Measurements from ENCODE around the gene ESPN. TPM values are rescaled to one million over a fixed set of nuclear protein-coding genes. Genes with fewer than 3 reads are reported as not detected.
"Not testable (repeated sequence)": the region's sequence is repeated elsewhere in the genome, so short reads cannot be mapped to it uniquely, and the experiment has no call there.

Gene ESPN
- total RNA-seq, 1 donor from 2014 or later, result 0.36 TPM

GRCh38 chr1:6450005-6450450, 25.5 kb downstream of the ESPN start:
- H3K4me1 Mint-ChIP-seq (ENCODE audit: unreplicated experiment), result peaks cover 5% of the 10 kb centered on the region
- no peak overlapping the region for H3K4me3 Mint-ChIP-seq (ENCODE audit: unreplicated experiment)
- H3K27ac Mint-ChIP-seq (ENCODE audit: unreplicated experiment), result no peak overlapping the region

GRCh38 chr1:6450486-6450885, 25.9 kb downstream of the ESPN start:
- not testable (repeated sequence) for H3K4me1 Mint-ChIP-seq (ENCODE audit: unreplicated experiment); H3K36me3 Mint-ChIP-seq (ENCODE audit: low read depth, unreplicated experiment); DNase-seq (ENCODE audit: low spot score); H3K4me3 Mint-ChIP-seq (ENCODE audit: unreplicated experiment); H3K27ac Mint-ChIP-seq (ENCODE audit: unreplicated experiment); H3K9me3 Mint-ChIP-seq (ENCODE audit: unreplicated experiment)
- H3K27me3 Mint-ChIP-seq (ENCODE audit: unreplicated experiment), result peaks cover 12% of the 10 kb centered on the region

More at GRCh38 chr1:6450005-6450450, 25.5 kb downstream of the ESPN start:
- no peak for TF ChIP-seq CTCF (IDR thresholded peaks at IDR 0.05; ENCODE audit: unreplicated experiment)
- Mint-ChIP-seq H3K36me3 (ENCODE audit: low read depth, unreplicated experiment) (peaks cover 4% of the 10 kb centered on the region), H3K9me3 (ENCODE audit: unreplicated experiment) (no peaks in the 10 kb centered on the region), H3K27me3 (ENCODE audit: unreplicated experiment) (peaks cover 12% of the 10 kb centered on the region)
- DNase-seq (ENCODE audit: low spot score), result no peak

GRCh38 chr1:6450943-6451373, 26.4 kb downstream of the ESPN start:
- no peaks in the 10 kb centered on the region for H3K9me3 Mint-ChIP-seq (ENCODE audit: unreplicated experiment)

GRCh38 chr1:6453895-6454855, 29.6 kb downstream of the ESPN start:
- DNase-seq (ENCODE audit: low spot score); H3K27ac Mint-ChIP-seq (ENCODE audit: unreplicated experiment); H3K4me3 Mint-ChIP-seq (ENCODE audit: unreplicated experiment); H3K9me3 Mint-ChIP-seq (ENCODE audit: unreplicated experiment); H3K36me3 Mint-ChIP-seq (ENCODE audit: low read depth, unreplicated experiment); H3K4me1 Mint-ChIP-seq (ENCODE audit: unreplicated experiment): not testable (repeated sequence)
- peaks cover 16% of the 10 kb centered on the region for H3K27me3 Mint-ChIP-seq (ENCODE audit: unreplicated experiment)

More at GRCh38 chr1:6450943-6451373, 26.4 kb downstream of the ESPN start:
- peaks cover 12% of the 10 kb centered on the region for H3K27me3 Mint-ChIP-seq (ENCODE audit: unreplicated experiment)
- peaks cover 4% of the 10 kb centered on the region for H3K36me3 Mint-ChIP-seq (ENCODE audit: low read depth, unreplicated experiment)
- H3K4me1 Mint-ChIP-seq (ENCODE audit: unreplicated experiment), result peaks cover 5% of the 10 kb centered on the region
- H3K27ac Mint-ChIP-seq (ENCODE audit: unreplicated experiment), result no peak overlapping the region
- no peak overlapping the region for H3K4me3 Mint-ChIP-seq (ENCODE audit: unreplicated experiment)
- TF ChIP-seq CTCF (IDR thresholded peaks at IDR 0.05; ENCODE audit: unreplicated experiment), result no peak
- DNase-seq (ENCODE audit: low spot score), result no peak

GRCh38 chr1:6454856-6455751, 30.5 kb downstream of the ESPN start:
- H3K4me1 Mint-ChIP-seq (ENCODE audit: unreplicated experiment), result no peaks in the 10 kb centered on the region
- DNase-seq (ENCODE audit: low spot score), result peak; percentile 64

GRCh38 chr1:6455752-6456520, 31.4 kb downstream of the ESPN start:
- H3K27me3 Mint-ChIP-seq (ENCODE audit: unreplicated experiment), result peaks cover 10% of the 10 kb centered on the region
- H3K9me3 Mint-ChIP-seq (ENCODE audit: unreplicated experiment); H3K4me3 Mint-ChIP-seq (ENCODE audit: unreplicated experiment); DNase-seq (ENCODE audit: low spot score); H3K27ac Mint-ChIP-seq (ENCODE audit: unreplicated experiment); H3K36me3 Mint-ChIP-seq (ENCODE audit: low read depth, unreplicated experiment); H3K4me1 Mint-ChIP-seq (ENCODE audit: unreplicated experiment): not testable (repeated sequence)

More at GRCh38 chr1:6454856-6455751, 30.5 kb downstream of the ESPN start:
- Mint-ChIP-seq H3K27ac (ENCODE audit: unreplicated experiment) (no peak overlapping the region), H3K36me3 (ENCODE audit: low read depth, unreplicated experiment) (peaks cover 3% of the 10 kb centered on the region), H3K27me3 (ENCODE audit: unreplicated experiment) (peaks cover 13% of the 10 kb centered on the region), H3K4me3 (ENCODE audit: unreplicated experiment) (no peak overlapping the region), H3K9me3 (ENCODE audit: unreplicated experiment) (no peaks in the 10 kb centered on the region)
- peak; percentile 49 for TF ChIP-seq CTCF (IDR thresholded peaks at IDR 0.05; ENCODE audit: unreplicated experiment)
